GM23338 (cell line): ENCODE results near the gene DLX3.
A peak's percentile ranks its signal among the peaks of the same experiment; 100 is the strongest.

Experiments
- CTCF ChIP-seq, 2 experiments: fragments of 200-600 bp in 1 of 2; sonication (generic) in 1 of 2; conservative IDR thresholded peaks; 2 replicates each; pipeline versions ENCODE4 v1.5.1 to v1.6.1; 2016 to 2017; ENCODE audit warnings: antibody characterized with exemption in 2 of 2, low read depth in 2 of 2, mild to moderate bottlenecking in 2 of 2, moderate library complexity in 1 of 2
- EZH2 ChIP-seq: fragments of 200-600 bp; sonication (generic); IDR thresholded peaks from one replicate; pipeline ENCODE4 v1.8.0; 2017; ENCODE audit warnings: antibody characterized with exemption, mild to moderate bottlenecking, low read depth; ENCODE audit not compliant: unreplicated experiment
- EZH2phosphoT487 ChIP-seq: fragments of 200-600 bp; sonication (generic); IDR thresholded peaks from one replicate; pipeline ENCODE4 v1.8.1; 2018; ENCODE audit warnings: antibody characterized with exemption; ENCODE audit not compliant: unreplicated experiment
- JUNB ChIP-seq: IDR thresholded peaks from one replicate; pipeline ENCODE4 v1.6.1; 2016; ENCODE audit warnings: antibody characterized with exemption; ENCODE audit not compliant: unreplicated experiment
- POLR2AphosphoS5 ChIP-seq: IDR thresholded peaks from 2 replicates; pipeline ENCODE4 v1.6.1; 2016; ENCODE audit warnings: antibody characterized with exemption, low read depth
- REST ChIP-seq: IDR thresholded peaks from one replicate; pipeline ENCODE4 v1.6.1; 2018; ENCODE audit warnings: antibody characterized with exemption; ENCODE audit not compliant: unreplicated experiment
- TF ChIP-seq, protein P1 (sequence below): IDR thresholded peaks from 2 replicates; pipeline ENCODE4 v1.6.1; 2016; ENCODE audit warnings: antibody characterized with exemption

GRCh38 chr17:49962599-49963308 lies 32.3 kb downstream of the DLX3 start:
- TF ChIP-seq CTCF (conservative IDR thresholded peaks at IDR 0.05; ENCODE audit: low read depth in 2 of 2) (no peak), JUNB (no peak), EZH2phosphoT487 (no peak), POLR2AphosphoS5 (no peak), EZH2 (peak; percentile 48), REST (no peak)
- TF ChIP-seq, protein P1, sequence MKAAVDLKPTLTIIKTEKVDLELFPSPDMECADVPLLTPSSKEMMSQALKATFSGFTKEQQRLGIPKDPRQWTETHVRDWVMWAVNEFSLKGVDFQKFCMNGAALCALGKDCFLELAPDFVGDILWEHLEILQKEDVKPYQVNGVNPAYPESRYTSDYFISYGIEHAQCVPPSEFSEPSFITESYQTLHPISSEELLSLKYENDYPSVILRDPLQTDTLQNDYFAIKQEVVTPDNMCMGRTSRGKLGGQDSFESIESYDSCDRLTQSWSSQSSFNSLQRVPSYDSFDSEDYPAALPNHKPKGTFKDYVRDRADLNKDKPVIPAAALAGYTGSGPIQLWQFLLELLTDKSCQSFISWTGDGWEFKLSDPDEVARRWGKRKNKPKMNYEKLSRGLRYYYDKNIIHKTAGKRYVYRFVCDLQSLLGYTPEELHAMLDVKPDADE, result no peak
